ENCODE data around the gene CCND2.

DNA sequence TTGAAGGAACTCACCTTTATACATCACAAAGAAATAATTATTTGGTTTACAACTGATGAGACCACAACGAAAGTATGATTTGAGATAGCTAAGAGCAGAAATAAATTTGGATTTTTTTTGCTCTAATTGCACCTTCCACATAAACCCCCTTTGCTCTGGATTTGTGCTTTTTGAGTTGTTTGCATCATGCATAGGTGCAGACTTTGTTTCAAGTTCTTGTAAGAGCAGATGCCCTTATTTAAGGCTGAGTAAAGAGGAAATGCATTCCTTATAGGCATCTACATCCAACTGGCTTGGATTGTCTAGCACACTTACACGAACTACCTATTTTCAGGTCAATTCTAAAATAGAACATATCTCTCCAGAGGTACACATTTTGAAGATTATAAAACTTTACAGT, 6.6 kb upstream of the CCND2 start:
- TF ChIP-seq POLR2AphosphoS5 (IDR thresholded peaks at IDR 0.05; ENCODE audit: insufficient read depth in 1 of 2, low read depth in 1 of 2) = no peak
- TF ChIP-seq, protein P1, sequence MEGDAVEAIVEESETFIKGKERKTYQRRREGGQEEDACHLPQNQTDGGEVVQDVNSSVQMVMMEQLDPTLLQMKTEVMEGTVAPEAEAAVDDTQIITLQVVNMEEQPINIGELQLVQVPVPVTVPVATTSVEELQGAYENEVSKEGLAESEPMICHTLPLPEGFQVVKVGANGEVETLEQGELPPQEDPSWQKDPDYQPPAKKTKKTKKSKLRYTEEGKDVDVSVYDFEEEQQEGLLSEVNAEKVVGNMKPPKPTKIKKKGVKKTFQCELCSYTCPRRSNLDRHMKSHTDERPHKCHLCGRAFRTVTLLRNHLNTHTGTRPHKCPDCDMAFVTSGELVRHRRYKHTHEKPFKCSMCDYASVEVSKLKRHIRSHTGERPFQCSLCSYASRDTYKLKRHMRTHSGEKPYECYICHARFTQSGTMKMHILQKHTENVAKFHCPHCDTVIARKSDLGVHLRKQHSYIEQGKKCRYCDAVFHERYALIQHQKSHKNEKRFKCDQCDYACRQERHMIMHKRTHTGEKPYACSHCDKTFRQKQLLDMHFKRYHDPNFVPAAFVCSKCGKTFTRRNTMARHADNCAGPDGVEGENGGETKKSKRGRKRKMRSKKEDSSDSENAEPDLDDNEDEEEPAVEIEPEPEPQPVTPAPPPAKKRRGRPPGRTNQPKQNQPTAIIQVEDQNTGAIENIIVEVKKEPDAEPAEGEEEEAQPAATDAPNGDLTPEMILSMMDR (IDR thresholded peaks at IDR 0.05) = no peak
- TF ChIP-seq POLR2A (IDR thresholded peaks at IDR 0.05) = no peak
